Esophagus (tissue), 2 donors: Measurements from ENCODE around the gene FAM120C. TPM values are rescaled to one million over a fixed set of nuclear protein-coding genes. Genes with fewer than 3 reads are reported as not detected.

Experiments used
- H3K27ac ChIP-seq, 2 donors: one replicate each; pipeline ENCODE4 v1.5.1; 2013; ENCODE audit warnings: low read depth in 2 of 2, mild to moderate bottlenecking in 2 of 2, inconsistent platforms in 1 of 2, low read length in 1 of 2, moderate library complexity in 1 of 2
- H3K27me3 ChIP-seq, 2 donors: one replicate each; pipeline ENCODE4 v1.6.1; 2013; ENCODE audit warnings: low read length in 2 of 2, control low read depth in 1 of 2, mild to moderate bottlenecking in 1 of 2; ENCODE audit not compliant: insufficient read depth in 2 of 2, control insufficient read depth in 1 of 2
- H3K36me3 ChIP-seq, 2 donors: one replicate each; pipeline ENCODE4 v1.6.1; 2013; ENCODE audit warnings: low read length in 1 of 2; ENCODE audit not compliant: control insufficient read depth in 2 of 2, insufficient read depth in 2 of 2
- H3K4me1 ChIP-seq, 2 donors: one replicate each; pipeline ENCODE4 v1.6.1; 2013; ENCODE audit warnings: low read length in 1 of 2; ENCODE audit not compliant: control insufficient read depth in 2 of 2, insufficient read depth in 2 of 2
- H3K4me3 ChIP-seq, 2 donors: one replicate each; pipeline ENCODE4 v1.5.1; 2013; ENCODE audit warnings: low read length in 2 of 2, mild to moderate bottlenecking in 2 of 2, low read depth in 1 of 2, moderate library complexity in 1 of 2
- H3K9me3 ChIP-seq, 2 donors: one replicate each; pipeline ENCODE4 v1.6.1; 2013; ENCODE audit warnings: mild to moderate bottlenecking in 2 of 2, low read depth in 1 of 2, low read length in 1 of 2, moderate library complexity in 1 of 2; ENCODE audit not compliant: control insufficient read depth in 2 of 2, insufficient read depth in 1 of 2
- WGBS, 2 donors: extraction: QIAGEN DNeasy Blood & Tissue Kit; methylation state at CpG; one replicate each; pipeline ENCODE4 v1.1.7; 2013; 5-methylcytosine and 5-hydroxymethylcytosine counted together
- polyA plus RNA-seq, 2 donors: library from polyadenylated mRNA; stranded (reverse); fragments of 200-250 nt; gene quantifications; one replicate each; pipeline ENCODE4 v1.2.3, GENCODE V29; 2013
- donor health status: healthy with polysubstance abuse.
- donor health status: Bipolar disorder and iron deficiency.

FAM120C gene
- polyA plus RNA-seq, 2 donors = 2.5 to 3.5 TPM

- H3K36me3 ChIP-seq = no peaks in the 10 kb centered on the region
- peak overlapping the region; percentile 83 to 94 for H3K27ac ChIP-seq
- H3K4me1 ChIP-seq = peaks cover 0 to 6% of the 10 kb centered on the region in 2 donors
- WGBS, 2 donors = 4 to 44% methylated on average over 10 of the region's 10 CpGs
- H3K27me3 ChIP-seq = no peaks in the 10 kb centered on the region
- H3K4me3 ChIP-seq = peak overlapping the region; percentile 19 to 34
- H3K9me3 ChIP-seq = no peaks in the 10 kb centered on the region
Observed at GRCh38 chrX:54044877-54045338, 138.1 kb downstream of the FAM120C start.

- Histone ChIP-seq H3K4me3 (peak within 1 kb of the TSS; percentile 52 to 70), H3K4me1 (peaks cover 0 to 3% of the 10 kb centered on the region in 2 donors), H3K9me3 (no peaks in the 10 kb centered on the region), H3K27me3 (no peaks in the 10 kb centered on the region), H3K27ac (peak within 1 kb of the TSS; percentile 83 to 99), H3K36me3 (no peaks in the 10 kb centered on the region)
- 1 to 30% methylated on average over 60 to 66 of the region's 66 CpGs for WGBS, 2 donors
Observed at GRCh38 chrX:54044126-54044876, 138.8 kb downstream of the FAM120C start, which contains the start of gene PHF8. Gene PHF8 (minus strand): TSS chrX:54044473. CDS start chrX:54042728, 1,745 bp downstream.

DNA sequence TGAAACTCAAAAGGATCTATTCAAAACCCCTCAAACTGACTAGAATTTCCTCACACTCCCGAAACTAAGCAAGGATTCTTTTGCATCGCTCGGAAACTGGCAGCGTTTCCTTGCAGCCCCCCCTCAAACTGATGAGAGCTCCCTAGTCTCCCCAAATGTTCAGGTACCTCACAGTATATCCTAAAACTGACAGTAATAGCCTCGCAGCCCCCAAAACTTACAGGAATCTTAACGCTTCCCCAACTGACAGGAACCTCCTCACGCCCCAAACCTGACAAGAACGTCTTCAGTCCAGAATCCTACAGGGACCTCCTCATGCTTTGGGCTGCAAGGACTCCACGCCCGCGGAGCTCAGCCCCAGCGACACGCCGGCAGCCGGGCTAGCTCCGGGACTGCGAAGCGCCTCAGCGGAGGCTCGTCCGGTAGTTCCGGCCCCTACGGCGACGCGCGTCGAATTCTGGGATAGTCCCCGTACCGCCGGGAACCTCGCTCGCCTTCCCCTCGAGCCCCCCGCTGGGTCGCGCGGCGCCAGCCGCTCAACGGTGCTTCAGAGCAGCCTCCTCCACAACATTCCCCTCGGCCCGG, 139.4 kb downstream of the FAM120C start:
- H3K4me1 ChIP-seq = peaks cover 0 to 3% of the 10 kb centered on the region in 2 donors
- H3K27me3 ChIP-seq = no peaks in the 10 kb centered on the region
- 0 to 35% methylated on average over 34 to 43 of the region's 43 CpGs for WGBS, 2 donors
- no peaks in the 10 kb centered on the region for H3K36me3 ChIP-seq
- peak overlapping the region; percentile 52 to 70 for H3K4me3 ChIP-seq
- no peaks in the 10 kb centered on the region for H3K9me3 ChIP-seq
- peak overlapping the region; percentile 83 to 99 for H3K27ac ChIP-seq

GRCh38 chrX:54043056-54043455, 140.0 kb downstream of the FAM120C start:
- Histone ChIP-seq H3K9me3 (no peaks in the 10 kb centered on the region), H3K4me3 (peak overlapping the region; percentile 52 to 70), H3K27ac (peak overlapping the region; percentile 63 to 99), H3K27me3 (no peaks in the 10 kb centered on the region), H3K36me3 (no peaks in the 10 kb centered on the region), H3K4me1 (peaks cover 0 to 3% of the 10 kb centered on the region in 2 donors)
- 1 to 29% methylated on average over 11 of the region's 11 CpGs for WGBS, 2 donors

- H3K27ac ChIP-seq = peak overlapping the region in 1 of 2 donors; percentile 99
- WGBS, 2 donors = 3 to 51% methylated on average over 26 of the region's 26 CpGs
- H3K36me3 ChIP-seq = no peaks in the 10 kb centered on the region
- H3K27me3 ChIP-seq = no peaks in the 10 kb centered on the region
- H3K4me1 ChIP-seq = peaks cover 0 to 3% of the 10 kb centered on the region in 2 donors
- peak overlapping the region; percentile 52 to 70 for H3K4me3 ChIP-seq
- H3K9me3 ChIP-seq = no peaks in the 10 kb centered on the region
Observed at GRCh38 chrX:54042609-54043021, 140.4 kb downstream of the FAM120C start.

DNA sequence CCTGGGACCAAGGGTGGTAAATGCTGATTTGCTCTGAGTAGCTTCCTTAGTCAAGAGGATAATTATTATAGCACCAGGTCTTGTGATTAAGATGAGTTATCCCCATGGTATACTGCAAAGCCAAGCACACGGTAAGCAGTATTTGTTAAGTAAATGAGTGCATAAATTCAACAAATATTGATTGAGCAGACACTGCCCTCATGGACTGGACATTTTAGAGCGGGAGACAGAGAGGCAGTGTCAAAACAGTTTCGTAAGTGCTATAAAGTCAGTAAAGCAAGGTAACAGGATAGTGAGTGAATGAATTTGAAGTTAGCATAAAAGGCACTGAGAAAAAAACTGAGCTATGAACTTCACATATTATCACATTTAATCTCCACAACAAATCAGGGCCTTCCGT, 152.7 kb downstream of the FAM120C start:
- no peaks in the 10 kb centered on the region for H3K9me3 ChIP-seq
- no peaks in the 10 kb centered on the region for H3K36me3 ChIP-seq
- peaks cover 0 to 3% of the 10 kb centered on the region in 2 donors for H3K4me1 ChIP-seq
- 87% methylated on average over 4 of the region's 4 CpGs for WGBS, 2 donors
- H3K27ac ChIP-seq = no peak overlapping the region
- peaks cover 0 to 3% of the 10 kb centered on the region in 2 donors for H3K27me3 ChIP-seq
- no peak overlapping the region for H3K4me3 ChIP-seq

DNA sequence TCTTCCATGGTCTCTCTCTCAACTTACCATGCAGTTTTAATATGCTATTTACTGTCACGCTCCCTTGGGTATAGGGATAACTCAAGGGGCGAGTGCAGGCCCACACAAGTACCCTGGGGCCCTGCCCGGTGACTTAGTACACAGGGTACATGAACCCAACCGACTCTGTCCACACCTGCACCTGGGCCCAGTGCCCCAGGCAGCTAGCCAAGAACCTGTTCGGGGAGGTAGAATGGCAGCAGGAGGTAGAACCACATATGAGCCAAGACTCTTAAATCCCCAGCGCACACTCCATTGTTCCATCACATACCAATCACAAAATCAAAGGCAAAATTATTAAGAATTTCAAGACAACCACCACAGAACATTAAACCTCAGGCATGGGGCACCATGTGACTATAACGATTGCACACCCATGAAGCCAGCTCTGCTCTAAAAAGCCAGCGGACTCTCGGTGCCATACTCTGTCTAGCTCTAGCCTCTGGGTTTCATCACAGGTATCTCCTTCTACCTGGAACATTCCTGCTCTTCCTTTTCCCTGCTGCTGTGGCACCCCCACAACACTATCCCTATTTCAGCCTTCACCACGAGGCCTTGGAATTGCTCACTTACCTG, 153.4 kb downstream of the FAM120C start:
- 57 to 63% methylated on average over 10 of the region's 10 CpGs for WGBS, 2 donors
- Histone ChIP-seq H3K27ac (peak overlapping the region in 1 of 2 donors; percentile 37), H3K9me3 (no peaks in the 10 kb centered on the region), H3K36me3 (no peaks in the 10 kb centered on the region), H3K27me3 (peaks cover 0 to 3% of the 10 kb centered on the region in 2 donors), H3K4me1 (peaks cover 0 to 3% of the 10 kb centered on the region in 2 donors), H3K4me3 (no peak overlapping the region)

DNA sequence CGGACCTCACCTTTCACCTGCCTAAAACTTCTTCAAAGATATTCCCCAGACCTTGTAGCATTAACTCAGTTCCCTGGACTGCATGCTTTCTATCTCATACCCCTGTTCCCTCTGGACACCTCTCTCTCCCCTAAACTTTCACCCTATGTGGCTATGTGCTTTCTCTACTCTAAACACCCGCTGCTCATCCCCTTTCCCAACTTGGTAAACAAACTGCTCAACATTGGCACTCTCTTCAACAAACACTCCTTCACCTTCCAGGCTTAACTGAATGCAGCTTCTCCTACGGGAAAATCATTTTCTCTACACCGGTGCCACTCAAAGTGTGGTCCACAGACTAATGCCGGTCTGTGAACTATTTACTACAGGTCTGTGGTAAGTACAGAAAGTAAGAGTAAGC, 158.7 kb downstream of the FAM120C start:
- Histone ChIP-seq H3K4me1 (no peaks in the 10 kb centered on the region), H3K4me3 (no peak overlapping the region), H3K27me3 (no peaks in the 10 kb centered on the region), H3K9me3 (no peaks in the 10 kb centered on the region), H3K36me3 (peaks cover 0 to 6% of the 10 kb centered on the region in 2 donors), H3K27ac (no peak overlapping the region)
- WGBS, 2 donors = 88 to 94% methylated on average over 5 of the region's 5 CpGs
